Renal cortical epithelial cell (primary cell): ENCODE results near the gene CD58. TPM values are rescaled to one million over a fixed set of nuclear protein-coding genes. Genes with fewer than 3 reads are reported as not detected.
"Not testable (repeated sequence)": the region's sequence is repeated elsewhere in the genome, so short reads cannot be mapped to it uniquely, and the experiment has no call there.

Experiments used
- DNase-seq: peaks from one replicate; pipeline ENCODE4 v3.0.0-alpha.2; 2011; ENCODE audit warnings: low read depth
- total RNA-seq: library from RNA; depleted of rRNA; stranded (reverse); fragments of >200 nt; gene quantifications from 2 replicates; pipeline ENCODE4 v1.2.3, GENCODE V29; 2014

Gene CD58
- total RNA-seq, 1 donor from 2014 or later, result 45.4 TPM

DNA sequence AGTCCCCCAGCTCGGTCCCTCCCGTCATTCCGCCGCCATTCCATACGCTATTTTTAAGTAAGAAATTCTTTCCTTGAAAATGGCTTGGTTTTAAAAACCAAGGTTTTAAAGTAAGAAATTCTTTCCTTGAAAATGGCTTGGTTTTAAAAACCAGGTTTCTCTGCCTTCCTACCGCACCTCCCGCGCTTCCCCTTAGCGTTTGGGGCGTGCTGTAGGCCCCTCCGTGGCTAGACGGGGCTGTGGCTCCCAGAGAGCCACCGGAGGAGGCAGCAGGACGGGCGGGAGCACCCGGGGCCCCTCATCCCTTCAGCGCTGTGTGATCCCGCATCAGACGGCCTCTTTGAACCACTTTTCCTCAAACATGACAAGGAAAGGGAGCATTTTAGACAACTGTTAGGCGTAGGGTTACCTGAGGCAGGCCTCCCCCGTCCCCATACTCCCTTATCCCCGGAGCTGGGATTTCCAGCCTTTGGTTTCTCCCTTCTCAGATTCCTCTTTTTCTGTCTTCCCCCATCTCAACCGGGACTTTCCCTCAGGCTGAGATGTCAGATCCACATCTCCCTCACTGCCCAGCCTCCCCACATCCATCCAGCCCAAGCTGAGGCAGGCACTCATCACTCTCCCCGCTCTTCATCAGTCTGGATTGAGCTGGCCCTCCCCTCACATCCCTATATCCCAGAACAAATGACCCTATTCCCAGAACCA lies 541 bp upstream of the CD58 start:
- DNase-seq, result no peak

GRCh38 chr1:116569776-116570357 lies 959 bp downstream of the CD58 start:
- peak; percentile 25 for DNase-seq

DNA sequence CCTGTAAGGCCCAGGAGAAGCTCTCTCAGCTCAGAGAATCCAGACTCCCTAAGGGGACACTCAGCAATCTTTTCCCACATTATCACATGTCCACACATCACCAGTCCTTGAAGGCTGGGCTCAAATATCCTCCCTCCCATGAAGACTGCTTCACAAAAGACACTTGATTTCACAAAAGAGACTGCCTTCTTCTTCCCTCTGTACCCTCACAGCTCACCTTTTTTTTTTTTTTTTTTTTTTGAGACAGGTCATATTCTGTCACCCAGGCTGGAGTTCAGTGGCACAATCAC lies 1.5 kb downstream of the CD58 start:
- no peak for DNase-seq

DNA sequence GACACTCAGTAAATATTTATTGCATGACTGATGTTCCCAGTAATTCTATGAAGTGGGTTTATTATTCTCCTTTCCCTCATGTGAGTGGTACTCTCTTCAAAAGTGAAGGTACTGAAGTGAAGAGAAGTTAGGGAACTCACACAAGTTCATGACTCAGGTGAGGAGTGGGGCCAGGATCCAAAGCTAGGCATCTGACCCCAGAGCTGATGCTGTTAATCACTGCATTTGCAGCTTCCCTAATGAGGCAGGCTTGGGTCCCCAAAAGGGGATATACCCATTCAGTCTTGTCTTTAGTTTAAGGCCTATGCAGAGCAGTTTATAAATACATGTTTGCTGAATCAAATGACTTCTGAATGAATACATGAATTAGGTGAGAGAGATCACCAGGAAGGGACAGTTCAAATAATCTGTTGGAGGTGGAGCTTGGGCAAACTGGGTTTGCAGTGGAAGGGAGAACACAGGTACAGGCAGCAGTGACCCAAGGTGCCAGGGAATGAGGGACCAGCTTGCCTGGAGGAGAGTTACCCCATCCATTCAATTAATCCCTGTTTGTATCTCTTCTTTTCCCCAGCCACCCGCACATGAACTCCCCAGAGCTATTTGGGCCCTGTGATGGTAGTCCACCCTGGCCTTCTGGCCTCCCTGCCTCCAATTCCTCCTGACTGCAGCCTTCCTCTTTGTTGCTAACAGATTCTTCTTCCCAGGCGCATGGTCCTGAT lies 2.0 kb downstream of the CD58 start:
- no peak for DNase-seq

GRCh38 chr1:116567790-116568661 lies 2.8 kb downstream of the CD58 start:
- DNase-seq, result no peak

DNA sequence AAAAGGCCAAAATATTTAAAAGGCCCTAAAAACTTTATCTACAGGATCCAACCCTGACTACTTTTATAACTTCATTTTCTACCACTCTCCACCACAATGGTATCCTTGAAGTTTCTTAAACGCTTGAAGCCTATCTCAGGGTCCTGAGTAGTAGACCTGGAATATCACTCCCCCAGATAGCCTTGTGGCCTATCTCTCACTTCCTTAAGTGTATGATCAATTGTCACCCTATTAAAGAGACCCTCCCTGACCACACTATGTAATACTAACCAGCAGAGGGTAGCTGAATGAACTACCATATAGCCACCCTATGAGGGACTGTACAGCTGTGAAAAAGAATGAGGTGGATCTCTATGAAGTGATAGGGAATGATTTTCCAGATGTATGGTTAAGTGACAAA lies 5.6 kb downstream of the CD58 start:
- no peak for DNase-seq

- DNase-seq, result no peak
Measured at GRCh38 chr1:116564426-116564825, 6.4 kb downstream of the CD58 start.

DNA sequence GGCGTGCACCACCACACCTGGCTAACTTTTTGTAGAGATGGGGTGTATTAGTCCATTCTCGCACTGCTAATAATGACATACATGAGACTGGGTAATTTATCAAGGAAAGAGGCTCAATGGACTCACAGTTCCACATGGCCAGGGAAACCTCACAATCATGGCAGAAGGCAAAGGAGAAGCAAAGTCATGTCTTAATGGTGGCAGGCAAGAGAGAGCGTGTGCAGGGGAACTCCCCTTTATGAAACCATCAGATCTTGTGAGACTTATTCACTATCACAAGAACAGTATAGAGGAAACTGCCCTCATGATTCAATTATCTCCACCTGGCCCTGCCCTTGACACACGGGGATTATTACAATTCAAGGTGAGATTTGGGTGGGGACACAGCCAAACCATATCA lies 8.4 kb downstream of the CD58 start:
- DNase-seq, result not testable (repeated sequence)

- DNase-seq, result no peak
Measured at GRCh38 chr1:116561563-116561962, 9.3 kb downstream of the CD58 start.

DNA sequence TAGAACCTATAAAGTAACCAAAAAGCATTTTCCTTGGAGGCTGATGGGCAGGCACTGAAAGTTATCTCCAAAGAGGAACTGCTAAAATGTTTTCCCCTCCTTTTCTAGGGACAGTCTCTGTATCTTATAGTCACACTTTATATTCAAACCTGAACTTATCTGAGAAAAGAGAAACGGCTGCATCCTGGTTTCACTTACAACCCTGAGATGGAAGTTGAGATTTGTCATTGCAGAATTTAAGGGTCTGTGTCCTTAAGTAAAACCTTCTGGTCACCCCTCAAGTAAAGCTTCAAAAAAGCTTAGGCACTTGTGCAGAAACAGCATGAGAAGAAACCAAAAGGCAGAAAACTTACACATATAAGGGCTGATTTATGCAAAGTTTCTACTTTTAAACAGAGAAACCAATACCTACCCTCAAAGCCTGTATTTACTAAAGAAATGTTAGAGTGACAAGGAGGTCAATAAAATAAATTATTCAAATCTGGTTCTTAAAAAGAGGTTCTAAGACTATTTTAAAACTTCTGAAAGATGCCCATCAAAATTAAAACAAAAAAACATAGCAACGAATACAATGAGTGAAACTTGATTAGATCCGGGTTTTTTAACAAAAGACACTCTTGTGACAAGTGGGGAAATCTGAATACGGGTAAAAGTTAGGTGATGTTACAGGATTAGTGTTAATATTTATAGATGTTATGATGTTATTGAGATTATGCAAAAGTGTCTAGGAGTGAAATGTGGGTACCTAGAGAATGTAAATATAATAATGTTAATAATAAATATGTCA lies 9.9 kb downstream of the CD58 start:
- DNase-seq, result no peak

GRCh38 chr1:116559304-116559761 lies 11.5 kb downstream of the CD58 start:
- no peak for DNase-seq

DNA sequence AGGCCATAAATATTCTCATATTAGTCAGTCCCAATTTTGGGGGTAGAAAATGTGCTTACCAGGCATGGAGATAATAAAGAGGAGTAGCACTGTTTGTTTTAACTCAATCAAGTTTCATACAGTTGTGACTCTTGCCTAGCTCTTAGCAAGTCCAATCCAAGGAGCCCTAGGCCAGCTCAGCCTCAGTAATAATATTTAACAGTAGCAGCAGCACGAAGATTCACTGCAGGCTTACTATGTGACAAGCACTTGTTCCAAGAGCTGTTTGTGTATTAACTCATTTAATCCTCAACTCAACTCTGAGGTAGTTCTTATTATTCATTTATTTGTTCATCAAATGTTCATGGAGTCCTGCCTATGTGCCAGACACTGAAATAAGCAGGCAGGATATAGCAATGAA lies 12.3 kb downstream of the CD58 start:
- no peak for DNase-seq

DNA sequence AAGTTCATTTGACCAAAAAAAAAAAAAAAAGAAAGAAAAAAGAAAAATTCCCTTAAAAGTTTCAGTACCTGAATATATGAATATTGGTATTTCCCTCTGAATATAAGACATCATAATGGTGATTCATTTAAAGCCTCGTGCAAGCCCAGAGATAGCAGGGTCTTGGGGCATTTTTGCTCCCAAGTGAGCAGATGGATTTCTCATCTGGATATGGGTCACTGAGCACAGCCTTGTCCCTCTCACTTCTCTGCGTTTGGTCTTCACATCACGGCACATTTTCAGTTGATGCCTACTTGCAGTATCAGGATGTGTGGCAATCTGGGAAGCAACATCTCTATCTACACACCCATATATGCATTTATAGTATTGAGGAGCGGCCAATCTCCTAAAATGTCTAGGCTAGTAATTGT lies 12.7 kb downstream of the CD58 start:
- DNase-seq, result no peak

DNA sequence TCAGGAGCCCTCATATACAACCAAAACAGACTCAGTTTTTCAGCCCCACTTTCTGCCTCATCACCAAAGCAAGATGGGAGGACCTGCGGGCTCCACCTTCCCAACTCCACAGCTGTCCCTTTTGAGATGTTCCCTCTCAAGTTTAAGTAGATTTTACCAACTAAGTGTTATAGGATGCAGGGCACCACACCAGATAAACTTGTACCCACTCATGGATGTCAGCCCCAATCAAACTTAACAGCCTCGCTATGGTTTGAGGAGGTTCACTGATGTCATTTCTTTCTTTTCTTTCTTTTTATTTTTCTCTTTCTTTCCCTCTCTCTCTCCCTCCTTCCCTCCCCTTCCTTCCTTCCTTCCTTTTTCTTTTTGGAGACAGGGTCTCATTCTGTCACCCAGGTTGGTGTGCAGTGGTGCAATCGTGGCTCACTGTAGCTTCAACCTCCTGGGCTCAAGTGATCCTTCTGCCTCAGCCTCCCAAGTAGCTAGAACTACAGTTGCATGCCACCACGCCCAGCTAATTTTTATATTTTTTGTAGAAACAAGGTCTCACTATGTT lies 13.4 kb downstream of the CD58 start:
- no peak for DNase-seq

DNA sequence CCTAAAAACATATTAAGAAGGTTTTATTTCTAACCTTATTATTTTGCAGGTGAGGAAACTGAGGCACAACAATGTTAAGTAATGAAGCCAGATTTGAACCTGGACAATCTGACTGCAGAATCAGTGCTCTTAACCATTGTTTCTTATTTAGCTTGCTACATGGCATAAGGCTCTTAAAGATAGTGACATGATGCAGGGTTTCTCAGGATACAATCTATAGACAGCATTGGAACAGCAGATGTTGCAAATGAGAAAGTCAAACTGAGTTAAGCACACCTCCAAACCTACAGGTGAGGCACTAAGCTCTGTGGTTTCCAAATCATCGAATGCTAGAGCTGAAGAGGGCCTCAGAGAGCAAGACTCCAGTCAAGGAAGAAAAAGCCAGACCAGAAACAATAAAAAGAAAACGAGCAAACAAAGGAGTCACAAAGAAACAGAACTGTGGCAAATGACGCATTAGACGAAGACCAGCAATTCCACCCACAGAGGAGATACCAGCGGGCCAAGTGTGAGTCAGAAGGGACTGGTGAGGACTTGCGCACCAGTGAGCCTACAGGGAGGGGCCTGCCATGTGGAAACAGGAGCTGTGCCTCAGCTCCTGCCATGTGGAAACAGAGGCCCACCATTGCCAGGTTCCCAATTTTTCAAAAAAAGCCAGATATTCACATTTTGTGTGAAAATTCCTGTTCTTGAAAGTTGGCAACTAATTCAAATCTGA lies 14.4 kb downstream of the CD58 start:
- DNase-seq, result peak; percentile 94

- DNase-seq, result no peak
Measured at GRCh38 chr1:116554924-116555323, 15.9 kb downstream of the CD58 start.

- DNase-seq, result peak; percentile 49
Measured at GRCh38 chr1:116553386-116554115, 17.3 kb downstream of the CD58 start.

DNA sequence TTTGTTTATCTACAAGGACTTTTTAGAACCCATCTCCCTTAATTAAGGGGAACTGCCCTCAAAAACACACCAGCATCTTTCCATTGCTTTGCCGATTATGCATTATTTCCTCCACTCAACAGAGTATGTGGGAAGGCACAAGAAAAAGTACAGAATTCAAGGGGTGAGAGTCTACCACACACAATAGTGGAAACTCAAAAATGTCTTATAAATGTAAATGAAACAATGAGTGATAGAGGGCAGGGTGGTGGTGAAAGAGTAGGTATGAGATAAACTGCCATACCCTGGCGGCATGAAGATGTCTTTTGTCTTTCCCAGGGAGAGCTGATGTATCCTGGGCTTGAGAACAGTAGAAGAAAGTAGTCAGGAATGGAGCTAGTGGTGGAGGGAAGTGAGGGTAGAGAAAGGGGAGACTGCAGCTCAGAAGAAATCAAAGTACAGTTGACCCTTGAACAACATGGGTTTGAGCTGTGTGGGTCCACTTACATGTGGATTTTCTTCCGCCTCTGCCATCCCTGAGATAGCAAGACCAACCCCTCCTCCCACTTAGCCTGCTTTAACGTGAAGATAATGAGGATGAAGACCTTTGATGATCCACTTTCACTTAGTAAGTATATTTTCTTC lies 24.4 kb downstream of the CD58 start:
- no peak for DNase-seq

DNA sequence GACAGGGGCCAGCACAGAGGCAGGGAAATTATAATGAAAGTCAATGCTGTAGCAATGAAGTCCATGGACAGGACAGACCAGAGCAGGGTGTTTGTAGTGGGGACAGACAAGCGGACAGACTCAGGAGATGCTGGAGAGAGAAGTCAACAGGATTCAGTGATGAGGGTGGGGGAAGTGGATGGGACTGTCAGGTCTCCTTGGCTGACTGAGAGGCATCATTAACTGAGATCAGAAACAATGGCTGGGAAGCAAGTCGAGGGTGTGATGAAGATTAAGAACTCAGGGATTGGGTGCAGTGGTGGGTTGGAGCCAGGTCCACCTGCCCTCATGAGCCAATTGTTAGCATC lies 25.5 kb downstream of the CD58 start:
- no peak for DNase-seq
